ENCODE measurements around the gene DEFB124.
"Not testable (repeated sequence)": the region's sequence is repeated elsewhere in the genome, so short reads cannot be mapped to it uniquely, and the experiment has no call there.

DEFB124 gene

GRCh38 chr20:31488115-31488514 lies 13.2 kb upstream of the DEFB124 start:
- DNase-seq (ENCODE audit: low read depth in 2 of 2) = no peak

GRCh38 chr20:31485450-31486339 lies 10.8 kb upstream of the DEFB124 start:
- peak; percentile 47 to 50 for DNase-seq (ENCODE audit: low read depth in 2 of 2)

- DNase-seq (ENCODE audit: low read depth in 2 of 2) = no peak
These were observed 9.1 kb upstream of the DEFB124 start for GRCh38 chr20:31484001-31484400.

GRCh38 chr20:31476643-31477215 lies 1.8 kb upstream of the DEFB124 start:
- DNase-seq (ENCODE audit: low read depth in 2 of 2) = no peak

GRCh38 chr20:31476294-31476585 lies 1.3 kb upstream of the DEFB124 start:
- no peak for DNase-seq (ENCODE audit: low read depth in 2 of 2)

GRCh38 chr20:31475472-31476293 lies 756 bp upstream of the DEFB124 start:
- DNase-seq (ENCODE audit: low read depth in 2 of 2) = no peak

GRCh38 chr20:31474097-31474436 lies 860 bp downstream of the DEFB124 start:
- no peak for DNase-seq (ENCODE audit: low read depth in 2 of 2)

GRCh38 chr20:31473331-31474096 lies 1.4 kb downstream of the DEFB124 start:
- no peak for DNase-seq (ENCODE audit: low read depth in 2 of 2)

- no peak for DNase-seq (ENCODE audit: low read depth in 2 of 2)
These were observed 2.3 kb downstream of the DEFB124 start for GRCh38 chr20:31472395-31473330.

GRCh38 chr20:31470946-31471345 lies 4.0 kb downstream of the DEFB124 start:
- DNase-seq (ENCODE audit: low read depth in 2 of 2) = not testable (repeated sequence)

GRCh38 chr20:31454361-31454760 lies 20.6 kb downstream of the DEFB124 start:
- DNase-seq (ENCODE audit: low read depth in 2 of 2) = no peak

GRCh38 chr20:31452575-31452974 lies 22.4 kb downstream of the DEFB124 start:
- no peak for DNase-seq (ENCODE audit: low read depth in 2 of 2)

GRCh38 chr20:31449511-31450414 lies 25.2 kb downstream of the DEFB124 start:
- no peak for DNase-seq (ENCODE audit: low read depth in 2 of 2)

GRCh38 chr20:31446084-31446819 lies 28.7 kb downstream of the DEFB124 start:
- no peak for DNase-seq (ENCODE audit: low read depth in 2 of 2)

- DNase-seq (ENCODE audit: low read depth in 2 of 2) = no peak
These were observed 34.8 kb downstream of the DEFB124 start, which contains the start of gene DEFB123 for GRCh38 chr20:31440012-31440659. DEFB123 (plus strand) TSS chr20:31440632; CDS start chr20:31440699, 67 bp downstream.

GRCh38 chr20:31430568-31431115 lies 44.3 kb downstream of the DEFB124 start:
- DNase-seq (ENCODE audit: low read depth in 2 of 2) = no peak

- DNase-seq (ENCODE audit: low read depth in 2 of 2) = not testable (repeated sequence)
These were observed 47.4 kb downstream of the DEFB124 start for GRCh38 chr20:31427576-31427975.

Measured in fibroblast of skin of left biceps (primary cell).